Upper lobe of left lung (tissue), 4 donors: ENCODE measurements around the gene CNGB1.
"Not testable (repeated sequence)": the region's sequence is repeated elsewhere in the genome, so short reads cannot be mapped to it uniquely, and the experiment has no call there.

Source experiments
- CTCF ChIP-seq, 6 experiments: fragments of 450-650 bp in 4 of 6; fragments of 200-600 bp in 2 of 6; sonication (generic) in 2 of 6; IDR thresholded peaks; one replicate each; pipeline ENCODE4 v1.5.1; 2016 to 2019; ENCODE audit warnings: antibody characterized with exemption in 6 of 6
- POLR2A ChIP-seq, 4 donors: fragments of 450-650 bp; IDR thresholded peaks; one replicate each; pipeline ENCODE4 v1.5.1; 2016 to 2017; ENCODE audit warnings: antibody characterized with exemption in 4 of 4, mild to moderate bottlenecking in 2 of 4
- POLR2AphosphoS5 ChIP-seq, 2 donors: sonication (generic); formaldehyde crosslinking; IDR thresholded peaks; one replicate each; pipeline ENCODE4 v1.5.1; 2017; ENCODE audit warnings: antibody characterized with exemption in 2 of 2

- not testable (repeated sequence) for TF ChIP-seq POLR2A, CTCF, POLR2AphosphoS5 (IDR thresholded peaks at IDR 0.05)
Measured at GRCh38 chr16:58004736-58005135, 33.8 kb upstream of the CNGB1 start.
